ENCODE measurements around the gene RBL2.

DNA sequence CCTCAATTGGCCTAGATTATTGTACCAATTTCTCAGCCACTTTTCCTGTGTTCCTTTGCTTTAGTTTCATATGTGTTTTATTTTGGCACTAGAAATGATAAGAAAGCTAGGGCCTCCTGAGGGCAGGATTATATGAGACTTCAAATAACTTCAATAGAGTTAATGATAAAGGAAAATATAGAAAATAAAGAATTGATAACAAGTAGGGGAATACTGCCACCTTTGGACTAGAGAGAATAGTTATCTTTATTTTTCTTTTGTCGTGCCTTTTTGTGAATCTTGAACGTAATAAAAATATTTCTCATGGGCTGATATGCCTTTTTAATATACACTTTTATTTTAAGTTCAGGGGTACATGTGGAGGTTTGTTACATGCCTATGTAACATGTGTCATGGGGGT is 29.3 kb upstream of the RBL2 start:
- TF ChIP-seq ZBTB21 (CRISPR knock-in tag; IDR thresholded peaks at IDR 0.05; ENCODE audit: borderline replicate concordance) (no peak), CREB1 (CRISPR knock-in tag; IDR thresholded peaks at IDR 0.05) (no peak), ZNF121 (CRISPR knock-in tag; IDR thresholded peaks at IDR 0.05) (no peak), SP1 (CRISPR knock-in tag; conservative IDR thresholded peaks at IDR 0.05) (no peak), ESRRA (CRISPR knock-in tag; IDR thresholded peaks at IDR 0.05; ENCODE audit: borderline replicate concordance) (no peak)
- TF ChIP-seq, protein P1, sequence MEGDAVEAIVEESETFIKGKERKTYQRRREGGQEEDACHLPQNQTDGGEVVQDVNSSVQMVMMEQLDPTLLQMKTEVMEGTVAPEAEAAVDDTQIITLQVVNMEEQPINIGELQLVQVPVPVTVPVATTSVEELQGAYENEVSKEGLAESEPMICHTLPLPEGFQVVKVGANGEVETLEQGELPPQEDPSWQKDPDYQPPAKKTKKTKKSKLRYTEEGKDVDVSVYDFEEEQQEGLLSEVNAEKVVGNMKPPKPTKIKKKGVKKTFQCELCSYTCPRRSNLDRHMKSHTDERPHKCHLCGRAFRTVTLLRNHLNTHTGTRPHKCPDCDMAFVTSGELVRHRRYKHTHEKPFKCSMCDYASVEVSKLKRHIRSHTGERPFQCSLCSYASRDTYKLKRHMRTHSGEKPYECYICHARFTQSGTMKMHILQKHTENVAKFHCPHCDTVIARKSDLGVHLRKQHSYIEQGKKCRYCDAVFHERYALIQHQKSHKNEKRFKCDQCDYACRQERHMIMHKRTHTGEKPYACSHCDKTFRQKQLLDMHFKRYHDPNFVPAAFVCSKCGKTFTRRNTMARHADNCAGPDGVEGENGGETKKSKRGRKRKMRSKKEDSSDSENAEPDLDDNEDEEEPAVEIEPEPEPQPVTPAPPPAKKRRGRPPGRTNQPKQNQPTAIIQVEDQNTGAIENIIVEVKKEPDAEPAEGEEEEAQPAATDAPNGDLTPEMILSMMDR (IDR thresholded peaks at IDR 0.05) = no peak
- TF ChIP-seq, protein P2, sequence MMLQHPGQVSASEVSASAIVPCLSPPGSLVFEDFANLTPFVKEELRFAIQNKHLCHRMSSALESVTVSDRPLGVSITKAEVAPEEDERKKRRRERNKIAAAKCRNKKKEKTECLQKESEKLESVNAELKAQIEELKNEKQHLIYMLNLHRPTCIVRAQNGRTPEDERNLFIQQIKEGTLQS (CRISPR knock-in tag; conservative IDR thresholded peaks at IDR 0.05) = no peak
- TF ChIP-seq, protein P3, sequence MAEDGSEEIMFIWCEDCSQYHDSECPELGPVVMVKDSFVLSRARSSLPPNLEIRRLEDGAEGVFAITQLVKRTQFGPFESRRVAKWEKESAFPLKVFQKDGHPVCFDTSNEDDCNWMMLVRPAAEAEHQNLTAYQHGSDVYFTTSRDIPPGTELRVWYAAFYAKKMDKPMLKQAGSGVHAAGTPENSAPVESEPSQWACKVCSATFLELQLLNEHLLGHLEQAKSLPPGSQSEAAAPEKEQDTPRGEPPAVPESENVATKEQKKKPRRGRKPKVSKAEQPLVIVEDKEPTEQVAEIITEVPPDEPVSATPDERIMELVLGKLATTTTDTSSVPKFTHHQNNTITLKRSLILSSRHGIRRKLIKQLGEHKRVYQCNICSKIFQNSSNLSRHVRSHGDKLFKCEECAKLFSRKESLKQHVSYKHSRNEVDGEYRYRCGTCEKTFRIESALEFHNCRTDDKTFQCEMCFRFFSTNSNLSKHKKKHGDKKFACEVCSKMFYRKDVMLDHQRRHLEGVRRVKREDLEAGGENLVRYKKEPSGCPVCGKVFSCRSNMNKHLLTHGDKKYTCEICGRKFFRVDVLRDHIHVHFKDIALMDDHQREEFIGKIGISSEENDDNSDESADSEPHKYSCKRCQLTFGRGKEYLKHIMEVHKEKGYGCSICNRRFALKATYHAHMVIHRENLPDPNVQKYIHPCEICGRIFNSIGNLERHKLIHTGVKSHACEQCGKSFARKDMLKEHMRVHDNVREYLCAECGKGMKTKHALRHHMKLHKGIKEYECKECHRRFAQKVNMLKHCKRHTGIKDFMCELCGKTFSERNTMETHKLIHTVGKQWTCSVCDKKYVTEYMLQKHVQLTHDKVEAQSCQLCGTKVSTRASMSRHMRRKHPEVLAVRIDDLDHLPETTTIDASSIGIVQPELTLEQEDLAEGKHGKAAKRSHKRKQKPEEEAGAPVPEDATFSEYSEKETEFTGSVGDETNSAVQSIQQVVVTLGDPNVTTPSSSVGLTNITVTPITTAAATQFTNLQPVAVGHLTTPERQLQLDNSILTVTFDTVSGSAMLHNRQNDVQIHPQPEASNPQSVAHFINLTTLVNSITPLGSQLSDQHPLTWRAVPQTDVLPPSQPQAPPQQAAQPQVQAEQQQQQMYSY (CRISPR knock-in tag; IDR thresholded peaks at IDR 0.05) = no peak
- TF ChIP-seq, protein P4, sequence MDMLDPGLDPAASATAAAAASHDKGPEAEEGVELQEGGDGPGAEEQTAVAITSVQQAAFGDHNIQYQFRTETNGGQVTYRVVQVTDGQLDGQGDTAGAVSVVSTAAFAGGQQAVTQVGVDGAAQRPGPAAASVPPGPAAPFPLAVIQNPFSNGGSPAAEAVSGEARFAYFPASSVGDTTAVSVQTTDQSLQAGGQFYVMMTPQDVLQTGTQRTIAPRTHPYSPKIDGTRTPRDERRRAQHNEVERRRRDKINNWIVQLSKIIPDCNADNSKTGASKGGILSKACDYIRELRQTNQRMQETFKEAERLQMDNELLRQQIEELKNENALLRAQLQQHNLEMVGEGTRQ (CRISPR knock-in tag; IDR thresholded peaks at IDR 0.05) = no peak
- TF ChIP-seq, protein P5, sequence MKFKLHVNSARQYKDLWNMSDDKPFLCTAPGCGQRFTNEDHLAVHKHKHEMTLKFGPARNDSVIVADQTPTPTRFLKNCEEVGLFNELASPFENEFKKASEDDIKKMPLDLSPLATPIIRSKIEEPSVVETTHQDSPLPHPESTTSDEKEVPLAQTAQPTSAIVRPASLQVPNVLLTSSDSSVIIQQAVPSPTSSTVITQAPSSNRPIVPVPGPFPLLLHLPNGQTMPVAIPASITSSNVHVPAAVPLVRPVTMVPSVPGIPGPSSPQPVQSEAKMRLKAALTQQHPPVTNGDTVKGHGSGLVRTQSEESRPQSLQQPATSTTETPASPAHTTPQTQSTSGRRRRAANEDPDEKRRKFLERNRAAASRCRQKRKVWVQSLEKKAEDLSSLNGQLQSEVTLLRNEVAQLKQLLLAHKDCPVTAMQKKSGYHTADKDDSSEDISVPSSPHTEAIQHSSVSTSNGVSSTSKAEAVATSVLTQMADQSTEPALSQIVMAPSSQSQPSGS (CRISPR knock-in tag; IDR thresholded peaks at IDR 0.05; ENCODE audit: borderline replicate concordance, low read depth) = no peak
- TF ChIP-seq, protein P6, sequence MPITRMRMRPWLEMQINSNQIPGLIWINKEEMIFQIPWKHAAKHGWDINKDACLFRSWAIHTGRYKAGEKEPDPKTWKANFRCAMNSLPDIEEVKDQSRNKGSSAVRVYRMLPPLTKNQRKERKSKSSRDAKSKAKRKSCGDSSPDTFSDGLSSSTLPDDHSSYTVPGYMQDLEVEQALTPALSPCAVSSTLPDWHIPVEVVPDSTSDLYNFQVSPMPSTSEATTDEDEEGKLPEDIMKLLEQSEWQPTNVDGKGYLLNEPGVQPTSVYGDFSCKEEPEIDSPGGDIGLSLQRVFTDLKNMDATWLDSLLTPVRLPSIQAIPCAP (CRISPR knock-in tag; IDR thresholded peaks at IDR 0.05) = no peak
- TF ChIP-seq, protein P7, sequence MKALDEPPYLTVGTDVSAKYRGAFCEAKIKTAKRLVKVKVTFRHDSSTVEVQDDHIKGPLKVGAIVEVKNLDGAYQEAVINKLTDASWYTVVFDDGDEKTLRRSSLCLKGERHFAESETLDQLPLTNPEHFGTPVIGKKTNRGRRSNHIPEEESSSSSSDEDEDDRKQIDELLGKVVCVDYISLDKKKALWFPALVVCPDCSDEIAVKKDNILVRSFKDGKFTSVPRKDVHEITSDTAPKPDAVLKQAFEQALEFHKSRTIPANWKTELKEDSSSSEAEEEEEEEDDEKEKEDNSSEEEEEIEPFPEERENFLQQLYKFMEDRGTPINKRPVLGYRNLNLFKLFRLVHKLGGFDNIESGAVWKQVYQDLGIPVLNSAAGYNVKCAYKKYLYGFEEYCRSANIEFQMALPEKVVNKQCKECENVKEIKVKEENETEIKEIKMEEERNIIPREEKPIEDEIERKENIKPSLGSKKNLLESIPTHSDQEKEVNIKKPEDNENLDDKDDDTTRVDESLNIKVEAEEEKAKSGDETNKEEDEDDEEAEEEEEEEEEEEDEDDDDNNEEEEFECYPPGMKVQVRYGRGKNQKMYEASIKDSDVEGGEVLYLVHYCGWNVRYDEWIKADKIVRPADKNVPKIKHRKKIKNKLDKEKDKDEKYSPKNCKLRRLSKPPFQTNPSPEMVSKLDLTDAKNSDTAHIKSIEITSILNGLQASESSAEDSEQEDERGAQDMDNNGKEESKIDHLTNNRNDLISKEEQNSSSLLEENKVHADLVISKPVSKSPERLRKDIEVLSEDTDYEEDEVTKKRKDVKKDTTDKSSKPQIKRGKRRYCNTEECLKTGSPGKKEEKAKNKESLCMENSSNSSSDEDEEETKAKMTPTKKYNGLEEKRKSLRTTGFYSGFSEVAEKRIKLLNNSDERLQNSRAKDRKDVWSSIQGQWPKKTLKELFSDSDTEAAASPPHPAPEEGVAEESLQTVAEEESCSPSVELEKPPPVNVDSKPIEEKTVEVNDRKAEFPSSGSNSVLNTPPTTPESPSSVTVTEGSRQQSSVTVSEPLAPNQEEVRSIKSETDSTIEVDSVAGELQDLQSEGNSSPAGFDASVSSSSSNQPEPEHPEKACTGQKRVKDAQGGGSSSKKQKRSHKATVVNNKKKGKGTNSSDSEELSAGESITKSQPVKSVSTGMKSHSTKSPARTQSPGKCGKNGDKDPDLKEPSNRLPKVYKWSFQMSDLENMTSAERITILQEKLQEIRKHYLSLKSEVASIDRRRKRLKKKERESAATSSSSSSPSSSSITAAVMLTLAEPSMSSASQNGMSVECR (CRISPR knock-in tag; IDR thresholded peaks at IDR 0.05; ENCODE audit: borderline replicate concordance) = no peak
